ENCODE results near the gene SMIM35.

Gene SMIM35

DNA sequence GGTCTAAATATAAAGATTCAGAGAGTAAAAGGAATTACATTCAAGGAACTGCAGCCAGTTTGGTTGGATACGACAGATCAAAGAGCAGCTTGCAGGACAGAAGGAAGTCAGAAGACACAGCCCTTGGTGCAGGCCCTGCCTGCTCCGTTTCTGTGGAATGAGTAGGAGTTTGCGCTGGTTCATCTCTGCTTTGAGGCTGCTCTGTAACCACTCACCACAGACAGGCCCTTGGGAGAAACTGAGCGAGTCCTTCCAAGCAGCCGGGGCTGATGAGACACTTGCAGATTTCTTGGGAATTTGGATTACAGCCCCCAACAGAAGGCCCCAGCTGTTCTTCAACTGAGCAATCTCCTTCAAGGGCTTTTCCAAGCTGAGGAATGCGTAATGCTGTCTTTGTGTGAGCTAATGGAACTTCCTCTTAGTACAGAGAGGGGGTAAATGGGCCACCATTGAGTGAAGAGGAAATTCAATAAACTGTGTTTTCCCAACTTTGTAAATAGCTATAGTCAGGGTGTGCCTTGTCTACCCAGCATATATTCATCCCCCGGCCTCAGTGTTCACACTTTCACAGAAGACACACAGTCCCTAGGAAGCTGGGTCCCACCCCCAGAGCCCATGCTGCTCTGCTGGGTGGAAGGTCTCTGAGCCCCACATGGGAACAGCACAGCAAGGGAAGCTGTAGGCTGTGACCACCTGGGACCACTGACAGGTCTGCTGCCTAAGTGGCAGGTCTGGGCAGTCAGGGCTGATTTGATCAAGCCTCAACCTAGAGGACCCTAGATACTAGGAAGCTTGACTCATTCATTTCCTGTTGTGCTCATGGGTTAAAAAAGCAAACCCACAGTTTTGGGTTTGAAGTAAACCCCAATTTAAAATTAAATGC is 84.0 kb downstream of the SMIM35 start:
- DNase-seq (ENCODE audit: low spot score) = no peak

DNA sequence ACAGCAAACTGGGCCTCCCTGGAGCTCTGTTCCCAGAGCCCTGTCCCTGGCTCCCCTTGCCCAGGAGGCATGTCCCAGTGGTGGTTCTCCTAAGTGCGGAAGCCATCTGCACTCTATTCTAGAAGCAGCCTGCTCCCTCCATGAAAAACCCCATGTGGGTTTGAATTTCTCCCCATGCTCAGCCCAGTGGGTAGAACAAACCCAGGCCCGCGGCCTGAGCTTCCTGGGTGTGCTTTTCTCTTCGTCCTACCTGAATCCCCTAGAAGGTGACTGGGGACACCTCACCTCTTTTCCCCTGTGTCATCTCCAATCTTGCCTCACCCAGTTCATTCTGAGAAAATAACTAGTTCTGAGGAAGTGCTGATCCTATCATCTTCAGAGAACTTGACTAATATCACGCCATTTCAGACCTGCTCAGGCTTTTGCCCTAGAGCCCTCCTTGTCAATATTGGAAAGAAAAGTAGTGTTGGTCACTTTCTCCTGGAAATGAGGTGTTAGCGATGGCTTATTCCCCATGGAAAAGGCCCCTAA is 84.7 kb downstream of the SMIM35 start:
- no peak for DNase-seq (ENCODE audit: low spot score)

DNA sequence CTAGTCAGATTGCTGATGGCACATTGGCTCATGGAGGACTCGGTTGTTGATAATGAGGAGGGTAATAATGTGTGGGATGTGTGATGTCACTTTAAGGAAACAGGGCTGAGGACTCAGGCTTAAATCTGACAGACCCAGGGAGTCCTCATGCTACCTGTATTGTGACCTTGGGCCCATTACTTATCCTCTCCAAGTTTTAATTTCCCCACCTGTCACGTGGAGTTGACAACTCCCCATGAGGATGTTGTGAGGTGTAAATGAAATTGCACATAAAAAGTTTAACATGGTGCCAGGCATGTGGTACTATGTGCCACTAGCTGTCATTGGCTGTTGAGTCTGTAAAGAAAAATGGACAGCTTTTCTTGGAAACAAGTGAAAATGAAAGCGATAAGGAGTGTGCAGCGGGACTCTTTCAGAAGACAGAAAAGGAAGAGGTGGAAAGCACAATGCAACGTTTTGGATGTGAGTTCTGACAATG is 85.2 kb downstream of the SMIM35 start:
- no peak for DNase-seq (ENCODE audit: low spot score)

DNA sequence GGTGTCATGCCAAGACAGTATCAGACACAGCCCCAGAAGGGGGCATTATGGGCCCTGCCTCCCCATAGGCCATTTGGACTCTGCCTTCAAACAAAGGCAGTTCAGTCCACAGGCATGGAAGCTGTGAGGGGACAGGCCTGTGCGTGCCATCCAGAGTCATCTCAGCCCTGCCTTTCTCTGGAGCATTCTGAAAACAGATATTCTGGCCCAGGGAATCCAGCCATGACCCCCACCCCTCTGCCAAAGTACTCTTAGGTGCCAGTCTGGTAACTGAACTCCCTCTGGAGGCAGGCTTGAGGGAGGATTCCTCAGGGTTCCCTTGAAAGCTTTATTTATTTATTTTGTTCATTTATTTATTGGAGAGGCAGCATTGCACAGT is 85.9 kb downstream of the SMIM35 start:
- DNase-seq (ENCODE audit: low spot score) = no peak

DNA sequence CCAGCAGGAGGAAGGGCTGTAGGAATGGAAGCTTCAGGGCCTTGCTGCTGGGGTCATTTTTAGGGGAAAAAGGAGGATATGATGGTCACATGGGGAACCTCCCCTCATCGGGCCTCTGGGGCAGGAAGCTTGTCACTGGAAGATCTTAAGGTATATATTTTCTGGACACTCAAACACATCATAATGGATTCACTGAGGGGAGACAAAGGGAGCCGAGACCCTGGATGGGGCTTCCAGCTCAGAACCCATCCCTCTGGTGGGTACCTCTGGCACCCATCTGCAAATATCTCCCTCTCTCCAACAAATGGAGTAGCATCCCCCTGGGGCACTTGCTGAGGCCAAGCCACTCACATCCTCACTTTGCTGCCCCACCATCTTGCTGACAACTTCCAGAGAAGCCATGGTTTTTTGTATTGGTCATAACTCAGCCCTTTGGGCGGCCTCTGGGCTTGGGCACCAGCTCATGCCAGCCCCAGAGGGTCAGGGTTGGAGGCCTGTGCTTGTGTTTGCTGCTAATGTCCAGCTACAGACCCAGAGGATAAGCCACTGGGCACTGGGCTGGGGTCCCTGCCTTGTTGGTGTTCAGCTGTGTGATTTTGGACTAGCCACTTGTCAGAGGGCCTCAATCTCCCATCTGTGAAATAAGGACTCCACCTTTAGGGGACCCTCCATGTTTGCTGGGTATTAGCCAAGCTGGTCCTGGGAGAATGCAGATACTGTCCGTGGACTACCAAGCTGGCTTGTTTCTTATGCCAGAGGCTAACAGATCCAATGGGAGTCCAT is 86.5 kb downstream of the SMIM35 start:
- no peak for DNase-seq (ENCODE audit: low spot score)

DNA sequence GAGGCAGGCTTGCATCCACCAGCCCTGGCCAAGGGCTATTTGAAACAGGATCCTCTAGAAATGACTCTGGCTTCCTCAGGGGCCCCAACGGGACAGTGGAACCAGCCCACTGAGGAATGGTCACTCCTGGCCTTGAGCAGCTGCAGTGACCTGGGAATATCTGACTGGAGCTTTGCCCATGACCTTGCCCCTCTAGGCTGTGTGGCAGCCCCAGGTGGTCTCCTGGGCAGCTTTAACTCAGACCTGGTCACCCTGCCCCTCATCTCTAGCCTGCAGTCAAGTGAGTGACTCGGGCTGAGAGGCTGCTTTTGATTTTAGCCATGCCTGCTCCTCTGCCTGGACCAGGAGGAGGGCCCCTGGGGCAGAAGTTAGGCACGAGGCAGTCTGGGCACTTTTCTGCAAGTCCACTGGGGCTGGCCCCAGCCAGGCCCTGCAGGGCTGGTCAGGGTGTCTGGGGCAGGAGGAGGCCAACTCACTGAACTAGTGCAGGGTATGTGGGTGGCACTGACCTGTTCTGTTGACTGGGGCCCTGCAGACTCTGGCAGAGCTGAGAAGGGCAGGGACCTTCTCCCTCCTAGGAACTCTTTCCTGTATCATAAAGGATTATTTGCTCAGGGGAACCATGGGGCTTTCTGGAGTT is 87.3 kb downstream of the SMIM35 start:
- DNase-seq (ENCODE audit: low spot score) = no peak

DNA sequence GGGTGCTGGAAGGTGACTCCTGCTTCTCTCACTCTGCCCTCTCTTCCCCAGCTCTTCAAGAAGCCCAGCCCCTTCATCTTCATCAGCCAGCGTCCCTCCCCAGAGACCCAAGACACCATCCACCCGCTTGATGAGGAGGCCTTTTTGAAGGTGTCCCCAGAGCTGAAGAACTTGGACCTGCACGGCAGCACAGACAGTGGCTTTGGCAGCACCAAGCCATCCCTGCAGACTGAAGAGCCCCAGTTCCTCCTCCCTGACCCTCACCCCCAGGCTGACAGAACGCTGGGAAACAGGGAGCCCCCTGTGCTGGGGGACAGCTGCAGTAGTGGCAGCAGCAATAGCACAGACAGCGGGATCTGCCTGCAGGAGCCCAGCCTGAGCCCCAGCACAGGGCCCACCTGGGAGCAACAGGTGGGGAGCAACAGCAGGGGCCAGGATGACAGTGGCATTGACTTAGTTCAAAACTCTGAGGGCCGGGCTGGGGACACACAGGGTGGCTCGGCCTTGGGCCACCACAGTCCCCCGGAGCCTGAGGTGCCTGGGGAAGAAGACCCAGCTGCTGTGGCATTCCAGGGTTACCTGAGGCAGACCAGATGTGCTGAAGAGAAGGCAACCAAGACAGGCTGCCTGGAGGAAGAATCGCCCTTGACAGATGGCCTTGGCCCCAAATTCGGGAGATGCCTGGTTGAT is 88.0 kb downstream of the SMIM35 start:
- no peak for DNase-seq (ENCODE audit: low spot score)

DNA sequence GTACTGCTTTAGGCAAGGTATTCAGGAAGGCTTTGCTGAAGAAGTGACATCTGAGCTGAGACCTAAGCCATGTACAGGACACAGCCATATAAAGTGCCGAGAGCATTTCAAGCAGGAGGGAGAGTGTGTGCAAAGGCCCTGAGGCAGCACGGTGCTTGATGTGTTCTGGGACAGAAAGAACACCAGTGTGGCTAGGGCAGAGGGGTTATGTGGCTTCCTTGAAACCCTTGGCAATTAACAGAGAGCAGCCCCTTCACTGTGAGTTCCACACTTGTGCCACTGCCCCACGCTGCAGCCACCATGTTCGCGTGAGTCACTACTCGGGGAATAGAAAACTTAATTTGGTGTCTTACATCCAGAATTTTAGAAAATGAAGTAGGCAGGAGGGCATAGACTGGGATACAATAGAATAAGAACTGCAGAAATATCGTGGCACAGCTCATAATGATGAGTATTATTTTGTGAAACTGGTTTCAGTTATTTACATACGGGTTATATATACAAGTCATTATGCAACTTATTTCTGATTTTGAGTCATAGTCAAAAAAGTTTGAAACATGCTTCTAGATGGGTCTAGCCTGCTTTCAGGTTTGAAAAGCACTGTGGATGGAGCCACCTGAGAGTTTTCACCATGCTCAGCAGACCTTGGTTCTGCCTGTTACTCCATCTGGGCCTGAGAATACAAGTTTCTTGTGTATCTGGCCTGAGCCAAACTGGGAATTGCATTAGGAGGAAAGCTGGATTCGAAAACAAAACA is 88.8 kb downstream of the SMIM35 start:
- no peak for DNase-seq (ENCODE audit: low spot score)

DNA sequence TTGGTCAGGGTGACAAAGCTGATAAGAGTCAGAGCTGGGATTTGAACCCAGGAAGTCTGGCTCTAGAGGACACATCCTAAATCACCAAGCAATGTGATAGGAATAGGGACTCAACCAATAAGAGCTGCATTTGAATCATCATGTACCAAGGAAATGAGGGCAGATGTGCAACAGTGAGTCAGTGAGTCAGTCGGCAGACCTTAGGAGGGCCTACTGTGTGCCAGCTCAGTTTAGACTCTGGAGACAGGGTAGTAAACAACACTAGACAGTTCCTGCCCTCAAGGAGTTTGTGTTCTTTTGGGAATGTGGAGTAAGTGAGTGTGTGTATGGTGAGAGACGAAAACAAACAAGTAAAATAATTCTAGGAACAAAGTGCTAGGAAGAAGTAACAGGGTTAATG is 89.4 kb downstream of the SMIM35 start:
- DNase-seq (ENCODE audit: low spot score) = peak; percentile 35

DNA sequence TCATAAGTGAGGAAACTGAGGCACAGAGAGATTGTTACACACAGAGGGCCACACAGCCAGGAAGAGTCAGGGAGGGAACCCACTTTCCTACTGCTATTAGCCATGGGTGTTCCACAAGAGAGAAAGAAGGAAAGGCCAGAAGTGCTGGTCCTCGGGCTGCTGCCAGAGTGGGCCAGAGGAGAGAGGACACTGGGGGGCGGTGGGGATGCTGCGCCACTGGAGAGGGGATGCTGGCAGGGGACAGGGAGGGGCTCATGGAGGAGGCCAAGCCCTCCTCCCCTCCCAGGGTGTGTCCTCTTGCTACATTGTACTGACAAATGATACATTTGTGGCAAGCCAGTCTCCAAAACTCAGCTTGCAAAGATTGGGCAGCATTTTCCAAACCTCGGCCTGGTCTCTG is 90.7 kb downstream of the SMIM35 start:
- DNase-seq (ENCODE audit: low spot score) = no peak

DNA sequence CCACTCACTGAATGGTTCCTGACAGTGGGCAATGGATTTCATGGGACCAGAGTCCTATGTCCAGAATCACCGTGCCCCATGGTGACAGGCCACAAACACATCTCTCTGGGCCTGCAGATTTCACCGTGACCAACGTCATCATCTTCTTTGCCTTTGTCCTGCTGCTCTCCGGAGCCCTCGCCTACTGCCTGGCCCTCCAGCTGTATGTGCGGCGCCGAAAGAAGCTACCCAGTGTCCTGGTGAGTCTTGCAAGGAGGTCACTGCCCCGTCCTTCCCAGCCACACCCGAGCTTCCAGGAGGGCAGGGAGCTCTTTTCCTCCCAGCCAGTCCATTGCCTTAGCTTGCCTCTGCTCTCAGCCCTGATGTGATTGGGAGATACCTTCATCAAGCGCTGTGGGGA is 91.3 kb downstream of the SMIM35 start:
- no peak for DNase-seq (ENCODE audit: low spot score)

DNA sequence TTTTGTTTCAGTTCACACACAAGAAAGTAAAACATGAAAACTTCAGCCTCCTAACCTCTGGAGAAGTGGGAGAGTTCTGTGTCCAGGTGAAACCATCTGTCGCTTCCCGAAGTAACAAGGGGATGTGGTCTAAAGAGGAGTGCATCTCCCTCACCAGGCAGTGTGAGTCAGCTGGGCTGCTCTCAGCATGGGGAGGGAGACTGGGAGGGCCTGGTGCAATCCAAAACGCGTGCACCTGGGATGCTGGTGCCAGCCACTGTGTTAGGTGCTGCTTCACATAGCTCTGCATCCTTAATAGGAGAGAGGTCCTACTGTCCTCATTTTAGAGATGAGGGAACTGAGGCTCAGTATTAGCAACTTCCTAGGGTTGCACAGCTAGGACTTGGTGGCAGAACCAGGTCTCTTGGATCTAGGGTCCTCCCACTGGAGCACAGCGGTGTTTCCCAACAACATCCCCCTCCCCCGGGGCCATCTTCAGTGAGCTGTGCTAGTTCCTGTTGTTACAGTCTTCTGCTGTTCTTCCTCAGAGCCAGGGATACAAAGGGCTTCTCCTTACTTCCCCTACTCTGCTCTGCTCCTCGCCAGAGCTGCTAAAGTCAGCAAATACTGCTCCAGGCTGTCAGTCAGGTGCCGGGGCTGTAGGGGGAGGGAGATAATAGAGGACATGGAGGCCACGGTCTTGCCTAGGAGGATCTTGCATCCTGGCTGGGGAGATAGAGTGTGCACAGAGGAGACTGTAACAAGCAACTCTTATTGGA is 92.6 kb downstream of the SMIM35 start:
- no peak for DNase-seq (ENCODE audit: low spot score)

DNA sequence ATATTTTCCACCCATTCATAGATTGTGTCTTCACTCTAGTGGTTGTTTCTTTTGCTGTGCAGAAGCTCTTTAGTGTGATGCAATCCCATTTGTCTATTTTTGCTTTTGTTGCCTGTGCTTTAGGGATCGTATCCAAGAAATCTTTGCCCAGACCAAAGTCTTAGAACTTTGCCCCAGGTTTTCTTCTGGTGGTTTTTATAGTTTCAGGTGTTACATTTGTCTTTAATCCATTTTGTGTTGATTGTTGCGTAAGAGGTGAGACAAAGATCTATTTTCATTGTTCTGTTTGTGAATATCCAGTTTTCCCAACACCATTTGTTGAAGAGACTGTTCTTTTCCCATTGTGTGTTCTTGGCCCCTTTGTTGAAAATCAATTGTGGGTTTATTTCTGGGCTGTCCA is 94.1 kb downstream of the SMIM35 start:
- no peak for DNase-seq (ENCODE audit: low spot score)

DNA sequence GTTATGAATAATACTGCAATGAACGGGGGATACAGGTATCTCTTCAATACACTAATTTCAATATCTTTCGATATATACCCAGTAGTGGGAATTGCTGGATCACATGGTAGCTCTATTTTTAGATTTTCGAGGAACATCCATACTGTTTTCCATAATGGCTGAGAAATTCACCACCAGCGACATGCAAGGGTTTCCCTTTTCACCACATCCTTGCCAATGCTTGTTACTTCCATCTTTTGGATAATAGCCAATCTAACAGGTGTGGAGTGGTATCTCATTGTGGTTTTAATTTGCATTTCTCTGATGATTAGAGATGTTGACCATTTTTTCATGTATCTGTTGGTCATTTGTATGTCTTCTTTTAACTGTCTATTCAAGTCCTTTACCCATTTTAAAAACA is 94.6 kb downstream of the SMIM35 start:
- DNase-seq (ENCODE audit: low spot score) = no peak

DNA sequence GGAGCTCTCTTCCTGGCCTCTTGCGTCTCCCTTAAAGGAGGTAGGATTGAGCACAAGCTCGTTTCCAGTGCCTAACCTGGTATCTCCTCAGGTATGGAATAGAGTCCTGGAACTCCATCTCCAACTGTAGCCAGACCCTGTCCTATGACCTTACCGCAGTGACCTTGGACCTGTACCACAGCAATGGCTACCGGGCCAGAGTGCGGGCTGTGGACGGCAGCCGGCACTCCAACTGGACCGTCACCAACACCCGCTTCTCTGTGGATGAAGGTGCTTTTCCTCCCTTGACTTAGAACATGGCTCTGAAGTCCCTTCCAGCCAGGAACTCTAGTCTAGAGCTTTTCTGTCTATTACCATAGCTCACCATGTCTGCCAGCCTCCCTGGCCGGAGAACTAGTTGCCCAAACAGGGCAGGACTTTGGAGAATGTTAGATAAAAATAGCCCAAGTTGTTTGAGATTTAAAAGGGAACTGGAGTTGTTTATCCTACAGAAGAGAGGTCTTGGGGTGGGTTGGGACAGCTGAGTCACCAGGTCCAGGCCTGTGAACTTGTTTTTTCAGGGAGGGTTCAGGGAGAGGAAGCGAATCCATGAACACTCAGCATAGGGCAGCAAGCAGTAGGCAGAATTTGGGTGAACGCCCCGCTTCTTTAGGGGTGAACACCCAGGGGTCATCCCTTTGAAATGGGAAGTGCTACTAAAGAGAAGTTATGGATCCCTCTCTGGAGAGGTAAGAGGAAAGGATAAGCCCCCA is 97.2 kb downstream of the SMIM35 start:
- DNase-seq (ENCODE audit: low spot score) = no peak

DNA sequence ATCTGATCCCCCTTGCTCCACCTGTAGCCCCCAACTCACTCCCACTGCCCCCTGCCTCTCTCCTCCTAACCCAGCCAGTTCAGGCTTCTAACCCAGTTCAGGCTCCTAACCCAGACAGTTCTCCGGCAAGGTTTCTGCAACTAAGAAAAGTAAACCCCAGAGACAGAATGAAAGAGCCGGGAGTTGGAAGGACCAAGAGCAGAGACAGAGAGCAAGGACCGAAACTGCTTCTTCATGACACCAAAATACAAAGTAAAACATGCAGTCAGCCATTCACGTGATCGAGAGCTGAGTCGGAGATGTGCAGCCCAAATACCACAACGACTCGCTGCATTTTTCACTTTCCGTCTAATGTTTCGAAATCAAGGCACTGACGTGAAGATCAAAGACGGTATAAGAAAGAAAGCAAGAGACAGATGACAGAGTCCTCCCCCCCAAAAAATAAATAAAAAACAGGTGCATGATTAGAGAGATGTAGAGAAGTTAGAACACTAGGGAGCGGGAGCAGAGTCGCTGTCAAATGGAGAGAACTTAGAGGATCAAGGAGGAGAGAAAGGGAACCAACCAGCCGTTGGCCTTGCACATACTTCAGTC is 99.7 kb downstream of the SMIM35 start:
- peak; percentile 37 for DNase-seq (ENCODE audit: low spot score)

DNA sequence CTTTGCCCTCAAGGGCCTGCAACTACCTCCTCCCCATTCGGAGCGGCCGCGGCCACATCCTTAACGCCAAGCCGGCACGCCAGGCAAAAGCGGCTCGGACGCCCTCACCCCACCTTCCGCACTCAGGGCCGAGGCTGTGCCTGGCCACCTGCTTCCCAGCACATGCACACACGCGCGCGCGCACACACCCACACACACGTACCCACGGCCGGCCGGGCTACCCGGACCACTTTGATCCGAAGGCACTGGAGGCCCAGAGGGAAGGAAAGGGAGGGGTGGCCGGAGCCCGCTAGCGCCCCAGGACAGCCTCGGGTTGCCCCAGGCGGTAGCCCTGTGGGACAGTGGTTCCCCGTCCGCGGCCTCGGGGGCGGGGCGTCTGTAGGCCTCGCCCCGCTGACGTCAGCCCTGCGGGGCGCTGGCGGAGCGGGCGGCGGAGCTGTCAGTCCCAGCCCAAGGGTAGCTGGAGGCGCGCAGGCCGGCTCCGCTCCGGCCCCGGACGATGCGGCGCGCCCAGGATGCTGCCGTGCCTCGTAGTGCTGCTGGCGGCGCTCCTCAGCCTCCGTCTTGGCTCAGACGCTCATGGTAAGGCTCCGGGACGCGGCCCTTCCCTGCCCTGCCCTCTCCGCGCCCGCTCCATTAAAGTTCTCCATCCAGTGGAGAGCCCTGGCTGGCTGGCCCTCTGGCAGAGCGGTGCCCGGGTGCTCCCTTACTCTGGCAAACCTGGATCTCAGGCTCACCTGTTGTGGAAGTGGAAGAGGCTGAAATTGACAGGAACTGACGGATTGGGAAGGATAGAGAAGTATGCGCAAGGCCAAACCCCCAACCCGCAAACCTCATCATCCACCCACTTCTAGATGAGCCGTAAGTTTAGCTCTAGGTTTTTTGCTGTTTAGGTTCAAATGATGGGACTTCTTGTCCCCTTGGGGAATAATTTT is 100.5 kb downstream of the SMIM35 start, which contains the start of gene IL10RA:
IL10RA (plus strand) TSS at position 442 of the 935 bp plus-strand sequence; CDS start at position 516, 74 bp downstream.
- peak; percentile 87 for DNase-seq (ENCODE audit: low spot score)

DNA sequence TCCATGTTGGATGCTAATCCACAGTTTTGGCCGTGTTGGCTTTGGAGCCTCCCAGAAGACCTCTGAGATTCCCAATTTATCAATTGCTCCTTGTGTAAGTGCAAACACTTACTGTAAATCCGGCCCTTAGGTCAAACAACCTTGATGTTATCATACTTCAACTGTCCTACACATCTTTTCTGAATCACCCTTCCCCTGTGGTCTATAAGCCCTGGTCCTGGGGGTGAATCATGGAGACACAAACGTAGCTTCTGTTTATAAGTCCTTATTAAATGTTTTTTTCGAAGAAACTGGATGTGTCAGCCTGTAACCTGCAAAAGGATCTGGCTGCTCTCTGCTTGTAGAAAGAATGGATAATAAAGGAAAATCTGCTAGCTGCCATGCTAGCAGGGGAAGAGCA is 102.3 kb downstream of the SMIM35 start:
- peak; percentile 21 for DNase-seq (ENCODE audit: low spot score)
